Stimulated activated CD8-positive, alpha-beta memory T cell treated with anti-CD3 and anti-CD28 coated beads, Interleukin-12 subunit alpha, Interleukin-12 subunit beta, amount 100 ng/mL, for 4 hours (primary cell): ENCODE measurements around the gene CMIP.

ENCODE experiments used
- DNase-seq: peaks from one replicate; pipeline ENCODE4 v3.0.0-alpha.2; 2020; ENCODE audit warnings: low read depth

Gene CMIP

GRCh38 chr16:81462683-81463082 is 18.1 kb downstream of the CMIP start:
- no peak for DNase-seq

- DNase-seq: no peak
These were observed 18.8 kb downstream of the CMIP start for GRCh38 chr16:81463296-81463890.

GRCh38 chr16:81464279-81464678 is 19.7 kb downstream of the CMIP start:
- no peak for DNase-seq

DNA sequence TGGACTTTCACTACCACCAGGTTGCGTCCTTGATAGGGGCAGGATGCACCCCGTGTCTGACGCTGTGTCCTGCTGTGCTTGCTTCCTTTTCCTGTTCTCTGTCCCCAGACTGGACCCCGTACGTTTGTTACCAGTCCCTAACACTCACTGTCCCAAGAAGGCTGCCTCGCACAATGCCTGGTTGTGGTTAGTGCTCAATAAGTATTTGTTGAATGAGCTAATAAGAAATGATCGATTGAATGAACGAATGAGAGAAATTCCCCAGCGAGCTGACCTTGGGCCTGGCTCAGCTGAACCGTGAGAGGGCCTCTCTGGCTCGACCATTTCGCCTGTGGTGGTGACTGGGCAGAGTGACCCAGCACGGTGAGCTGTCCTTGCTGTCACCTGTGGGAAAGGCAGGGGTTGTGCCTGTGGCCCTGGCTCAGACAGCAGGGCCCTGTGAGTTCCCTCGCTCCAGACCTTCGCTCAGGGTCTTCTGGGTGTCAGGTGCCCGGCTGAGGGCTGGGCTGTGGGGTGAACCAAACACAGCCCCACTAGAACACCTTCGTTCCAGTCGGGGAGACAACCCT is 20.9 kb downstream of the CMIP start:
- no peak for DNase-seq

DNA sequence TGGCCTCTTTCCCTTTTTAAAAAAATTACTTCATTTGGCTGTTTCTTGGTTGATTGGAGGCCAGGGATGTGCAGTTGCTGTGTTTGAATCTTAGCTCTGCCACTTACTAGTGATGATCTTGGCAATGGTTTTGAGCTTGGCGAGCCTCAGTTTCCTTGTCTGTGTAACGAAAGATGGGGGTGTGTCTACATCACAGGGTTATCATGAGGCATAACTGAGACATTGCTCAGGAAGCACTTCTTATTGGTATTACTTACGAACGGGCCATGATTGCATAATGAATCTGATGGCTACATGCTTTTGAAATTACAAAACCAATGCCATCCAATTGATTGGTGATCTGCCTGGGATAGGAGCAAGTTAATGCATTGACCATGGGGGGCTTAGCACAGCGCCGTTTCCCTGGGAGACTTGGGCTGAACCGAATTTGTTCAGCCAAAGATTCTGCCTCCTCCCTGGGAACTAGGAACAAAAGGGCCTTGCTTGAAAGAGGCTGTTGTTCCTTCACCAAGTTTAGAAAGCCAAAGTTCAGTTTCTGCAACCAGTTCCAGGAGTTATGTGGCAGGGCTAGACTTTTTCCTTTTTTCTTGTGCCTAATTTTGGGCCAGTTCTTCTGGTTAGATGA is 21.9 kb downstream of the CMIP start:
- no peak for DNase-seq

GRCh38 chr16:81467072-81467471 is 22.5 kb downstream of the CMIP start:
- DNase-seq: no peak

- no peak for DNase-seq
These were observed 23.2 kb downstream of the CMIP start for GRCh38 chr16:81467815-81468214.

GRCh38 chr16:81468269-81468902 is 23.8 kb downstream of the CMIP start:
- no peak for DNase-seq

GRCh38 chr16:81469183-81469677 is 24.6 kb downstream of the CMIP start:
- DNase-seq: no peak

- DNase-seq: no peak
These were observed 25.3 kb downstream of the CMIP start for GRCh38 chr16:81469710-81470535.

DNA sequence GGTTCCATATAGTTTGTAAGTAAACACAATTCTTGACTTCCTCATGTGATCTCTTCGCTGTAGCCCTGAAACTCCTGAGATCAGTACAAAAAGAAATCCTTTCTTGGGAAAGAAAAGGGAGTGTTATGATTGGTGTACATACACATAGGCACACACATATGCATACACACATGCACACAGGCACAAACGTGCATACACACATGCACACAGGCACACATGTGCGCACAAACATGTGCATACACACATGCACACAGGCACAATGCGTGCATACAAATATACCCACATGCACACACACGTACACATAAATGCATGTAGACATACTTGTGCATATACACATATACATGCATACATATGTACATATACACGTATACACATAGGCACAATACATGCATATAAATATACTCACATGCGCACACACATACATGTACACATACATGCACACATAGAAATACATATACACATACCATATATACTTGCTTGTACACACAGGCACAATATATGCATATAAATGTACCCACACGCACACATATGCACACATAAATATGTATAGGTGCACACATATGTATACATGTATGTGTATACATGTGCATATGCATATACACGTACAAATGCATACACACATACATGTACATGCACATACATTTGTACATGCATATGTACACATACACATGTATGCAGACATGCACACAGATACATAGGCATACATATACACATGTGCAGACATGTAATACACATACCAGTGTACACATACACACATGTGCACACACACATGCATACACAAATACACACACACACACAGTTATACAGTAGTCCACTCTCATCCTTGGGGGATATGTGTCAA is 26.4 kb downstream of the CMIP start:
- DNase-seq: no peak

DNA sequence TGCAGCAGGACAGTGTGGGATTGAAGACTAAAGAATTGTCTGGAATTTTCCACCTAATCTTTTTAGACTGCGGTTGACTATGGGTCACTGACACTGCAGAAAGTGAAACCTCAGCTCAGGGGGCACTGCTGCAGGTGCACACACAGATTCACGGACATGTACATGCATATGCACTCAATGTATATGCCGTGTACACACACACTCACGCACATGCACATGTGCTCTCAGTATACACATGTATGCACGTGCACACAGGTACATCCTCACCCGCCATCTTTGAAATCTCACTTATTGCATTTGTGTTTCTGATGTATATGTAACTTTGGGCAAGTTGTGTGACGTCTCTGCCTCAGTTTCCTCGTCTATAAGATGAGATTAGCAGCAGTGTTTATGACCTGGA is 27.3 kb downstream of the CMIP start:
- no peak for DNase-seq

DNA sequence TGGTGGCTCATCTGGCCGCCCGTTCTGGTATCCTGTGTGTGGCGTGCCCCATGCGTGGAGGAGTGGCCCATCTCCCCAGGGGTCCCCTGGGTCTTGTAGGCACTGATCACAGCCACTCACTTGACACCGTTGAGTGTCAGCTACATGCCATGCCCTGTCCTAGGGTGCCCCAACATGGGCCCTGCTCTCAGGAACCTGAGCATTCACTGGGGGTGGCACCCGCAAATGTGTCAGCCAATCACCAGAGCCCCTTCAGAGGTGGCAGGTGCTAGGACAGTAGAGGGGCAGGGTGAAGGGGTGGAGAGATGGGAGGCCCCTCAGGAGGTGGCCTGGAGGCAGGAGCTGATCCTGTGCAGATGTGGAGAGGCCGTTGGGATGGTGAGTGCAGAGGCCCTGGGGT is 27.8 kb downstream of the CMIP start:
- DNase-seq: no peak

GRCh38 chr16:81473066-81473488 is 28.5 kb downstream of the CMIP start:
- no peak for DNase-seq

- DNase-seq: no peak
These were observed 28.9 kb downstream of the CMIP start for GRCh38 chr16:81473558-81473957.

DNA sequence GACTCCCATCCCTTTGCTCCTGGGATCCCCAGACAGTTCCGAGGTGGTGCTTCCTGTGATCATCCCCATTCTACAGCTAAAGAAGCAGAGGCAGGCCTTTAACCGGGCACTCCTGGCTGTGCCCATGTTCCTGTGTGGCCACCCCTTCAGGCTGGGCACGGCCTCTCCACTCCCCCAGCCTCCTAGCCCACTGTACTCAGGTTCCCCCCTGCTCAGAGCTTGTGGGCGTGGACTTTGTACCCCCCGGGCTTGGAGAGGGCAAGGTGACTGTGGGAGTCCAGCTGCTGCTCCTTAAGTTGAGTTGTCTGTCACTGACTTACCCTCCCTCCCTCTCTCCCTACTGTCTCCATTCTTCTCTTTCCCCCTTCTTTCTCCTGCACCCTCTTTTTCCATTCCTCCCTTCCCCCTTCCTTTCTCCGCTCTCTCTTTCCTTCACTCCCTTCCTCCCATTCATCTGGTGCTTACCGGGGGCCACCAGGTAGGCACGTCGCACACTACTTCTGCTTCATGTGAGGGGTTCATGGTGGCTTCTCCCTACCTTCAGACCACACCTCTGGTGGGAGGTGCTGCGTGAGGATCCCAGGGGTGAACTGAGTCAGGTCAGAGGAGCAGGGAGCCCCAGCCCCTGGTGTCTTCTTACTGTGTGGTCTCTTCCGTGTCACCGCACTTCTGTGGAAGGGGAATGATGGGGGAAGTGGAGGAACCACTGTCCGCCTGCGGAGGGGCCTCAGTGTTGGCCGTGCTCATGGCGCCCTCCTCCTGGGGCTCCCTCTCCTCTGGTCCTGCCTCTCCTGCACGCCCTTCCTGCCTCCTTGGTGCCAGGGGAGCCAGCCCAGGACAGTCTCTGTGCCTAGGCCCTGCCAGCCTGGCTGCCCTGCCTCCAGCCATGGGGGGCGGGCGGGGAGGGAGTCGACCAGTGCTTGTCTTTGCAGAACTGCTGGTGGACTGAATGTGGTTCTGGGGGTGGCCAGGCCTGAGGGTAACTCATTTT is 29.7 kb downstream of the CMIP start:
- DNase-seq: no peak

DNA sequence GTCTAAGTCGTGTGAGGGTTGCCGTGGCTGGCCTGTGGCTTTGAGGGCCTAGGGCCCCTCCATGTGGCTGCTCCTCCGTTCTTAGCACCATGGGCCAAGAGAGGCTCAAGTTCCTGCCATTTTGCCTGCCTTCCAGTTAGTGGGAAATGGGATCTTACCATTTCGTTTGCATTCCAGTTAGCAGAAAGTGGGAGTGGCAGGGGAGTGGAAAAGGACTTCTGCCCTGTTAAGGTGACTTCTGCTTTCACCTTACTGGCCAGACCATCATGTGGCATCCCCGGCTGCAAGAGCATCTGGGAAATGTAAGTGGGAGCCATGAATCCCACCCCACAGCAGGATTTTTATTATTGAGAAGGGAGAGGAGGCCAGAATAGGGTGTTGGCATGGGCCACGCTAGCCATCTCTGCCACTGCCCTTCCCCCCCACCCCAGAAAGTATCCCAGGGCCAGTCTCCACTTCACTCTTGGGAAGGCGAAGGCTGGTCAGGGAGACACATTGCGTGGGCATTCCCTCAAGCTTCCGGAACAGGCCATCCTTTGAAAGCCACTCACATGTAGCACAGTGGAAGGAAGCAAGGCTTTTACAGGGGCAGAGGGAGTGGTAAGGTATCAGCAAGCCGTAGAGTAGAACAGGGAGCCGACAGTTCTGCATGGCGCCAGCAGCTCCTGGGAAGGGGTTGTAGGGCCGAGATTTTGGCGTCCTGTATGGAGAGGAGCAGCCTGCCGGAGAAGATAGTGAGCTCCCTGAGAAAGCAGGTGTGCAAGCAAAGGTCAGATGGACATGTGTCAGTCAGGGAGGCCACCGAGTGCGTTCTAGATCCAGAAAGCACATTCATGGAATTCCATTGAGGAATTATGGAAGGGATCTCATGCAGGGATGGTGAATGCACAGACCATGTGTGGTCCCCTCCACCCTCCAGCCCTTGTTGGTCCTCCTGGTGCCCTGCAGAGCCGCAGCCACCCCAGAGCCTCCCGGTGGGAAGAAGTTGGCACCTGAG is 33.4 kb downstream of the CMIP start:
- DNase-seq: no peak

- no peak for DNase-seq
These were observed 34.4 kb downstream of the CMIP start for GRCh38 chr16:81478876-81479511.
